Endothelial cell of umbilical vein (primary cell): Measurements from ENCODE around the gene HOXA10. TPM values are rescaled to one million over a fixed set of nuclear protein-coding genes. Genes with fewer than 3 reads are reported as not detected.

ENCODE experiments used
- BruUV-seq: library from RNA; stranded (reverse); fragments of 400-500 nt; replicated peaks from 2 replicates; lab custom pipeline; 2021; lab: Mats Ljungman, UMichigan
- CTCF ChIA-PET: fragments of 300-600, 350-600 bp; sonication (Branson Sonifier 250); formaldehyde crosslinking; loops from one replicate; lab custom pipeline; 2021; ENCODE audit warnings: antibody characterized with exemption, inconsistent platforms; lab: Charles Lee
- POLR2A ChIA-PET: fragments of 300-600, 350-600 bp; sonication (Branson Sonifier 250); formaldehyde crosslinking; loops from one replicate; lab custom pipeline; 2021; ENCODE audit warnings: antibody characterized with exemption, inconsistent platforms; lab: Charles Lee
- DNase-seq: peaks from one replicate; pipeline ENCODE4 v3.0.0-alpha.2; 2011; ENCODE audit warnings: low read depth, low spot score
- FAIRE-seq: peaks from 2 replicates; lab custom pipeline; 2011; peaks lifted over from hg19 to GRCh38; lab: Jason Lieb, UNC
- H2AFZ ChIP-seq: 2 replicates; pipeline ENCODE4 v1.6.0; 2012; ENCODE audit warnings: low read depth, low read length, control low read depth, inconsistent platforms
- H3K27ac ChIP-seq: 2 replicates; pipeline ENCODE4 v1.5.1; 2011; ENCODE audit warnings: low read depth, mild to moderate bottlenecking, control low read depth, low read length, moderate library complexity; ENCODE audit not compliant: insufficient read depth
- H3K27me3 ChIP-seq, 2 experiments: 2 replicates each; pipeline versions ENCODE4 v1.6.0 to v1.6.1; 2011; ENCODE audit warnings: low read length in 2 of 2, mixed read lengths in 1 of 2; ENCODE audit not compliant: control insufficient read depth in 2 of 2, insufficient read depth in 2 of 2
- H3K36me3 ChIP-seq, 2 experiments: 2 replicates in 1 of 2; 3 replicates in 1 of 2; pipeline ENCODE4 v1.5.1; 2011; ENCODE audit warnings: low read length in 2 of 2, mild to moderate bottlenecking in 1 of 2, moderate library complexity in 1 of 2; ENCODE audit not compliant: control insufficient read depth in 2 of 2, insufficient read depth in 2 of 2; ENCODE audit errors: extremely low read depth in 1 of 2
- H3K4me1 ChIP-seq: 3 replicates; pipeline ENCODE4 v1.5.1; 2011; ENCODE audit warnings: mild to moderate bottlenecking, low read length; ENCODE audit not compliant: control insufficient read depth, insufficient read depth; ENCODE audit errors: extremely low read depth
- H3K4me2 ChIP-seq: 2 replicates; pipeline ENCODE4 v1.6.1; 2011; ENCODE audit warnings: low read length, control low read depth, mixed read lengths; ENCODE audit not compliant: insufficient read depth
- H3K4me3 ChIP-seq, 3 experiments: fragments of 200-600 bp in 1 of 3; sonication (generic), shearing (Covaris generic) in 1 of 3; replicated peaks in 1 of 3; 2 replicates each; pipeline ENCODE4 v1.5.1; 2011 to 2016; ENCODE audit warnings: control low read depth in 3 of 3, low read length in 3 of 3, mild to moderate bottlenecking in 2 of 3, inconsistent platforms in 1 of 3, low read depth in 1 of 3, moderate library complexity in 1 of 3; ENCODE audit not compliant: insufficient read depth in 1 of 3
- H3K79me2 ChIP-seq: 2 replicates; pipeline ENCODE4 v1.6.0; 2012; ENCODE audit warnings: low read length, inconsistent platforms; ENCODE audit not compliant: control insufficient read depth, insufficient read depth
- H3K9ac ChIP-seq: replicated peaks from 2 replicates; pipeline ENCODE3; 2011; ENCODE audit warnings: low read length, control low read depth; ENCODE audit not compliant: insufficient read depth; ENCODE audit errors: extremely low read depth
- H3K9me1 ChIP-seq: replicated peaks from 3 replicates; pipeline ENCODE4 v1.6.0; 2011; ENCODE audit warnings: mild to moderate bottlenecking, low read length; ENCODE audit not compliant: control insufficient read depth, insufficient read depth; ENCODE audit errors: extremely low read depth
- H3K9me3 ChIP-seq: replicated peaks from 2 replicates; pipeline ENCODE4 v1.5.1; 2012; ENCODE audit warnings: low read length, inconsistent platforms; ENCODE audit not compliant: control insufficient read depth, insufficient read depth
- H4K20me1 ChIP-seq: replicated peaks from 2 replicates; pipeline ENCODE3; 2011; ENCODE audit warnings: mild to moderate bottlenecking, low read length; ENCODE audit not compliant: control insufficient read depth, insufficient read depth; ENCODE audit errors: extremely low read depth
- EZH2 ChIP-seq: IDR thresholded peaks from 2 replicates; pipeline ENCODE4 v1.6.1; 2012; ENCODE audit warnings: borderline replicate concordance, low read depth, mild to moderate bottlenecking, moderate library complexity, low read length, inconsistent platforms; ENCODE audit not compliant: severe bottlenecking
- FOS ChIP-seq: IDR thresholded peaks from 2 replicates; pipeline ENCODE4 v1.6.1; 2011; ENCODE audit warnings: mild to moderate bottlenecking, low read length, moderate library complexity, borderline replicate concordance; ENCODE audit not compliant: insufficient read depth
- GATA2 ChIP-seq: IDR thresholded peaks from 2 replicates; pipeline ENCODE4 v1.7.0; 2011; ENCODE audit warnings: low read depth, mild to moderate bottlenecking, moderate library complexity, mixed read lengths, low read length; ENCODE audit not compliant: insufficient read length, insufficient read depth
- JUN ChIP-seq: IDR thresholded peaks from 2 replicates; pipeline ENCODE4 v1.6.1; 2011; ENCODE audit warnings: borderline replicate concordance, low read depth; ENCODE audit not compliant: insufficient read length, insufficient read depth
- MYC ChIP-seq: IDR thresholded peaks from one replicate; pipeline ENCODE4 v1.6.1; 2011; ENCODE audit warnings: mild to moderate bottlenecking, low read depth, low read length
- POLR2A ChIP-seq: IDR thresholded peaks from 2 replicates; pipeline ENCODE4 v1.6.1; 2012; ENCODE audit warnings: low read depth, mild to moderate bottlenecking, control low read depth, low read length
- POLR2AphosphoS5 ChIP-seq: IDR thresholded peaks from 2 replicates; pipeline ENCODE4 v1.6.1; 2012; ENCODE audit warnings: low read depth, mild to moderate bottlenecking, control low read depth, low read length, moderate library complexity; ENCODE audit not compliant: insufficient read depth
- dilution Hi-C: fragments of 300-500 bp; cut with MboI; formaldehyde crosslinking; loops from one replicate; pipeline ENCODE4 v1.15.0; 2019; ENCODE audit warnings: low sequenced_read_pairs; ENCODE audit not compliant: extremely low pct_ligation_motif_present
- intact Hi-C: fragments of 100-400 bp; cut with micrococcal nuclease; formaldehyde crosslinking; loops from one replicate; pipeline ENCODE4 v1.10.0; 2022
- polyA plus RNA-seq, 4 experiments: library from polyadenylated mRNA; depleted of rRNA in 3 of 4; stranded (reverse) in 3 of 4; unstranded in 1 of 4; fragments of >200 nt; gene quantifications; 2 replicates each; pipeline versions ENCODE4 v1.2.1 to v1.2.3, GENCODE V29; 2011 to 2012; ENCODE audit warnings: missing spikeins in 1 of 4
- total RNA-seq: library from RNA; stranded (reverse); gene quantifications from 2 replicates; pipeline ENCODE4 v1.2.3, GENCODE V29; 2021
- TF ChIP-seq, protein P1 (sequence below): IDR thresholded peaks from 2 replicates; pipeline ENCODE4 v1.6.1; 2011; ENCODE audit not compliant: insufficient read depth, insufficient read length
- TF ChIP-seq, protein P2 (sequence below), 2 donors: IDR thresholded peaks; 1 replicate in 1 of 2; 2 replicates in 1 of 2; pipeline ENCODE4 v1.5.1; 2011; ENCODE audit warnings: low read length in 2 of 2, mild to moderate bottlenecking in 2 of 2, moderate library complexity in 2 of 2, control low read depth in 1 of 2, inconsistent platforms in 1 of 2, low read depth in 1 of 2; ENCODE audit not compliant: insufficient read depth in 1 of 2; ENCODE audit errors: extremely low read depth in 1 of 2

Gene HOXA10
- total and polyA plus RNA-seq, 2 donors (not counting 3 experiments of a cell fraction or from before 2014, with no cell fraction given) = 24.4 to 30.3 TPM

GRCh38 chr7:27143023-27143949 is 30.8 kb downstream of the HOXA10 start, which contains the start of gene HOXA5:
Gene HOXA5 (minus strand): TSS chr7:27143681. CDS start chr7:27143607, 74 bp downstream.
- Histone ChIP-seq H3K27me3 (no peaks in the 10 kb centered on the region), H3K9me3 (no peaks in the 10 kb centered on the region), H3K79me2 (peaks cover 97% of the 10 kb centered on the region), H3K36me3 (peaks cover 0 to 19% of the 10 kb centered on the region in 2 experiments), H3K4me1 (peaks cover 73% of the 10 kb centered on the region), H3K9me1 (no peaks in the 10 kb centered on the region), H3K4me2 (peak within 1 kb of the TSS; percentile 92), H3K4me3 (peak within 1 kb of the TSS; percentile 29 to 84 (median 65)), H2AFZ (no peak within 1 kb of the TSS), H4K20me1 (no peaks in the 10 kb centered on the region), H3K9ac (peak within 1 kb of the TSS; percentile 84), H3K27ac (peak within 1 kb of the TSS; percentile 82)
- ChIA-PET CTCF (interaction anchor here (0.7 to 7.0 kb wide), 32 partner anchors 8 to 1251 kb away, joined by 3 to 72 read pairs (median 7); partner anchors contain the start of genes HOXA3, HOXA4 and HOXA7), POLR2A (interaction anchor here (0.7 to 1.5 kb wide), 4 partner anchors 15 to 44 kb away, joined by 3 read pairs; partner anchors contain the start of gene HOXA9)
- intact Hi-C loops = loop anchor here (1.0 to 5.0 kb wide), 6 partner anchors 18 to 1286 kb away; no protein-coding TSS in a partner anchor
- DNase-seq (peak; percentile 97), FAIRE-seq (peak; percentile 94)
- TF ChIP-seq EZH2 = no peak
- TF ChIP-seq POLR2A = peak; percentile 86
- TF ChIP-seq MYC = no peak
- TF ChIP-seq POLR2AphosphoS5 = peak; percentile 82
- TF ChIP-seq, protein P1, sequence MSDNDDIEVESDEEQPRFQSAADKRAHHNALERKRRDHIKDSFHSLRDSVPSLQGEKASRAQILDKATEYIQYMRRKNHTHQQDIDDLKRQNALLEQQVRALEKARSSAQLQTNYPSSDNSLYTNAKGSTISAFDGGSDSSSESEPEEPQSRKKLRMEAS = peak; percentile 93
- no peak for TF ChIP-seq JUN
- TF ChIP-seq, protein P2, sequence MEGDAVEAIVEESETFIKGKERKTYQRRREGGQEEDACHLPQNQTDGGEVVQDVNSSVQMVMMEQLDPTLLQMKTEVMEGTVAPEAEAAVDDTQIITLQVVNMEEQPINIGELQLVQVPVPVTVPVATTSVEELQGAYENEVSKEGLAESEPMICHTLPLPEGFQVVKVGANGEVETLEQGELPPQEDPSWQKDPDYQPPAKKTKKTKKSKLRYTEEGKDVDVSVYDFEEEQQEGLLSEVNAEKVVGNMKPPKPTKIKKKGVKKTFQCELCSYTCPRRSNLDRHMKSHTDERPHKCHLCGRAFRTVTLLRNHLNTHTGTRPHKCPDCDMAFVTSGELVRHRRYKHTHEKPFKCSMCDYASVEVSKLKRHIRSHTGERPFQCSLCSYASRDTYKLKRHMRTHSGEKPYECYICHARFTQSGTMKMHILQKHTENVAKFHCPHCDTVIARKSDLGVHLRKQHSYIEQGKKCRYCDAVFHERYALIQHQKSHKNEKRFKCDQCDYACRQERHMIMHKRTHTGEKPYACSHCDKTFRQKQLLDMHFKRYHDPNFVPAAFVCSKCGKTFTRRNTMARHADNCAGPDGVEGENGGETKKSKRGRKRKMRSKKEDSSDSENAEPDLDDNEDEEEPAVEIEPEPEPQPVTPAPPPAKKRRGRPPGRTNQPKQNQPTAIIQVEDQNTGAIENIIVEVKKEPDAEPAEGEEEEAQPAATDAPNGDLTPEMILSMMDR (IDR thresholded peaks at IDR 0.05; ENCODE audit: extremely low read depth in 1 of 2, insufficient read depth in 1 of 2, low read depth in 1 of 2, low read length in 2 of 2) = peak; percentile 83 to 96
- TF ChIP-seq GATA2 = no peak
- no peak for TF ChIP-seq FOS
- TSS peak; percentile 12 for BruUV-seq
- dilution Hi-C loops = no loop called here
